Measurements from ENCODE around the gene PTPRS. TPM values are rescaled to one million over a fixed set of nuclear protein-coding genes. Genes with fewer than 3 reads are reported as not detected.

PTPRS gene
- total and polyA plus RNA-seq, 2 of the 13 experiments (the other 11 are each of a cell fraction or from before 2014, with no cell fraction given): 32.7 to 43.9 TPM

DNA sequence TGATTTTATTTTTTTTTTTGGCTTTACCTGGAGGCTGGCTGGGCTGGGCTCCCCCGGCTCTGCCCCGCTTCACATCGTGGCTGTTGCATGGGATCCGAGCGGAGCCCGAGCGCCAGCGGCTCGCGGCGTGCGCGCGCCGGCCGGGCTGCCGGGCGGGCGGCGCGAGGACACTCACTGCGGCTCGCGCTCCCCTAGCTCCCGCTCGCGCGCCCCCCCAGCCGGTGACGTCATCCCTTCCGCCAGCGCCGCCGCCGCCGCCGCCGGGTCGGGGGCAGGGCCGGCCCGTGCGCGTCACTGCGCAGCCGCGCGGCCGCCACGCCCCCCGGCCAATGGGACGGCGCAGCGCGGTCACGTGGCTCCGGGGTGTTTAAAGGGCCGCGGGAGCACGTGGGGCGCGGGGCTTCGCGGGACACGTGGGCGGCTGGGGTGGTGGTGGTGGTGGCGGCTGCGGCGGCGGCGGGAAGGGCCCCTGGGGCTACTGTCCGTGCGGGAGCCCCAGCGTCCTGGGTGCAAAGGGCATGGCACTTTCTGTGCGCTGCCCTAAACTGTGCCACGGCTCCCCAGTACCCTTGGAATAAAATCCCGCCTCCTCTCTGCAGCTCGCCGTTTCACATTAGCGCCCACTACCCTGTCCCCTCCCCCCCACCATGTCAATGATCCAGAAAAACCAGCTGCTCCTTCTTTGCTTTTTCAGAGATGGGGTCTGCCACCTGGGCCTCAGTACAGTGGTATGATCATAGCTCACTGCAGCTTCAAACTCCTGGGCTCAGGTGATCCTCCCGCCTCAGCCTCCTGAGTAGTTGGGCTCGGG lies at the start of gene PTPRS (continued):
- TF ChIP-seq, protein P1, sequence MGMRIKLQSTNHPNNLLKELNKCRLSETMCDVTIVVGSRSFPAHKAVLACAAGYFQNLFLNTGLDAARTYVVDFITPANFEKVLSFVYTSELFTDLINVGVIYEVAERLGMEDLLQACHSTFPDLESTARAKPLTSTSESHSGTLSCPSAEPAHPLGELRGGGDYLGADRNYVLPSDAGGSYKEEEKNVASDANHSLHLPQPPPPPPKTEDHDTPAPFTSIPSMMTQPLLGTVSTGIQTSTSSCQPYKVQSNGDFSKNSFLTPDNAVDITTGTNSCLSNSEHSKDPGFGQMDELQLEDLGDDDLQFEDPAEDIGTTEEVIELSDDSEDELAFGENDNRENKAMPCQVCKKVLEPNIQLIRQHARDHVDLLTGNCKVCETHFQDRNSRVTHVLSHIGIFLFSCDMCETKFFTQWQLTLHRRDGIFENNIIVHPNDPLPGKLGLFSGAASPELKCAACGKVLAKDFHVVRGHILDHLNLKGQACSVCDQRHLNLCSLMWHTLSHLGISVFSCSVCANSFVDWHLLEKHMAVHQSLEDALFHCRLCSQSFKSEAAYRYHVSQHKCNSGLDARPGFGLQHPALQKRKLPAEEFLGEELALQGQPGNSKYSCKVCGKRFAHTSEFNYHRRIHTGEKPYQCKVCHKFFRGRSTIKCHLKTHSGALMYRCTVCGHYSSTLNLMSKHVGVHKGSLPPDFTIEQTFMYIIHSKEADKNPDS (CRISPR knock-in tag; IDR thresholded peaks at IDR 0.05): 0 out of 2 replicates have a peak, but pooled peaks have one; percentile 61
- no peak for TF ChIP-seq LCORL (IDR thresholded peaks at IDR 0.05)
- peak; percentile 32; the same call in 1 of the 2 replicates for TF ChIP-seq LCORL (CRISPR knock-in tag; IDR thresholded peaks at IDR 0.05)
- TF ChIP-seq POLR2G (IDR thresholded peaks at IDR 0.05; ENCODE audit: low read depth, low read length): no peak
- no peak for TF ChIP-seq KAT7 (CRISPR knock-in tag; IDR thresholded peaks at IDR 0.05; ENCODE audit: borderline replicate concordance)
- no peak for TF ChIP-seq FIP1L1 (IDR thresholded peaks at IDR 0.05; ENCODE audit: borderline replicate concordance, insufficient read depth, low read depth, low read length)
- peak; percentile 78; the same call in 1 of the 2 replicates for TF ChIP-seq PPARG (CRISPR knock-in tag; conservative IDR thresholded peaks at IDR 0.05)
- TF ChIP-seq, protein P2, sequence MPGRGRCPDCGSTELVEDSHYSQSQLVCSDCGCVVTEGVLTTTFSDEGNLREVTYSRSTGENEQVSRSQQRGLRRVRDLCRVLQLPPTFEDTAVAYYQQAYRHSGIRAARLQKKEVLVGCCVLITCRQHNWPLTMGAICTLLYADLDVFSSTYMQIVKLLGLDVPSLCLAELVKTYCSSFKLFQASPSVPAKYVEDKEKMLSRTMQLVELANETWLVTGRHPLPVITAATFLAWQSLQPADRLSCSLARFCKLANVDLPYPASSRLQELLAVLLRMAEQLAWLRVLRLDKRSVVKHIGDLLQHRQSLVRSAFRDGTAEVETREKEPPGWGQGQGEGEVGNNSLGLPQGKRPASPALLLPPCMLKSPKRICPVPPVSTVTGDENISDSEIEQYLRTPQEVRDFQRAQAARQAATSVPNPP (CRISPR knock-in tag; IDR thresholded peaks at IDR 0.05): peak; percentile 95
- peak; percentile 97 for TF ChIP-seq ZMYM4 (CRISPR knock-in tag; IDR thresholded peaks at IDR 0.05)
- TF ChIP-seq ZKSCAN5 (CRISPR knock-in tag; IDR thresholded peaks at IDR 0.05): no peak
- peak; percentile 96 for TF ChIP-seq HOXD1 (CRISPR knock-in tag; IDR thresholded peaks at IDR 0.05)
- TF ChIP-seq, protein P3, sequence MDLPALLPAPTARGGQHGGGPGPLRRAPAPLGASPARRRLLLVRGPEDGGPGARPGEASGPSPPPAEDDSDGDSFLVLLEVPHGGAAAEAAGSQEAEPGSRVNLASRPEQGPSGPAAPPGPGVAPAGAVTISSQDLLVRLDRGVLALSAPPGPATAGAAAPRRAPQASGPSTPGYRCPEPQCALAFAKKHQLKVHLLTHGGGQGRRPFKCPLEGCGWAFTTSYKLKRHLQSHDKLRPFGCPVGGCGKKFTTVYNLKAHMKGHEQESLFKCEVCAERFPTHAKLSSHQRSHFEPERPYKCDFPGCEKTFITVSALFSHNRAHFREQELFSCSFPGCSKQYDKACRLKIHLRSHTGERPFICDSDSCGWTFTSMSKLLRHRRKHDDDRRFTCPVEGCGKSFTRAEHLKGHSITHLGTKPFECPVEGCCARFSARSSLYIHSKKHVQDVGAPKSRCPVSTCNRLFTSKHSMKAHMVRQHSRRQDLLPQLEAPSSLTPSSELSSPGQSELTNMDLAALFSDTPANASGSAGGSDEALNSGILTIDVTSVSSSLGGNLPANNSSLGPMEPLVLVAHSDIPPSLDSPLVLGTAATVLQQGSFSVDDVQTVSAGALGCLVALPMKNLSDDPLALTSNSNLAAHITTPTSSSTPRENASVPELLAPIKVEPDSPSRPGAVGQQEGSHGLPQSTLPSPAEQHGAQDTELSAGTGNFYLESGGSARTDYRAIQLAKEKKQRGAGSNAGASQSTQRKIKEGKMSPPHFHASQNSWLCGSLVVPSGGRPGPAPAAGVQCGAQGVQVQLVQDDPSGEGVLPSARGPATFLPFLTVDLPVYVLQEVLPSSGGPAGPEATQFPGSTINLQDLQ (CRISPR knock-in tag; IDR thresholded peaks at IDR 0.05): peak; percentile 97
- TF ChIP-seq PRMT3 (CRISPR knock-in tag; IDR thresholded peaks at IDR 0.05; ENCODE audit: borderline replicate concordance, low read depth): peak; percentile 99
- TF ChIP-seq, protein P4, sequence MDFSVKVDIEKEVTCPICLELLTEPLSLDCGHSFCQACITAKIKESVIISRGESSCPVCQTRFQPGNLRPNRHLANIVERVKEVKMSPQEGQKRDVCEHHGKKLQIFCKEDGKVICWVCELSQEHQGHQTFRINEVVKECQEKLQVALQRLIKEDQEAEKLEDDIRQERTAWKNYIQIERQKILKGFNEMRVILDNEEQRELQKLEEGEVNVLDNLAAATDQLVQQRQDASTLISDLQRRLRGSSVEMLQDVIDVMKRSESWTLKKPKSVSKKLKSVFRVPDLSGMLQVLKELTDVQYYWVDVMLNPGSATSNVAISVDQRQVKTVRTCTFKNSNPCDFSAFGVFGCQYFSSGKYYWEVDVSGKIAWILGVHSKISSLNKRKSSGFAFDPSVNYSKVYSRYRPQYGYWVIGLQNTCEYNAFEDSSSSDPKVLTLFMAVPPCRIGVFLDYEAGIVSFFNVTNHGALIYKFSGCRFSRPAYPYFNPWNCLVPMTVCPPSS (IDR thresholded peaks at IDR 0.05): no peak
- TF ChIP-seq TCF7 (IDR thresholded peaks at IDR 0.05; ENCODE audit: low read depth): no peak
- 0 out of 2 replicates have a peak, but pooled peaks have one; percentile 22 for TF ChIP-seq SIX1 (CRISPR knock-in tag; IDR thresholded peaks at IDR 0.05; ENCODE audit: borderline replicate concordance)
- TF ChIP-seq BCL6 (CRISPR knock-in tag; IDR thresholded peaks at IDR 0.05): peak; percentile 59; the same call in 1 of the 2 replicates
- no peak for TF ChIP-seq IKZF1 (IDR thresholded peaks at IDR 0.05)
- peak; percentile 98 for TF ChIP-seq ZSCAN12 (CRISPR knock-in tag; IDR thresholded peaks at IDR 0.05)
- TF ChIP-seq, protein P5, sequence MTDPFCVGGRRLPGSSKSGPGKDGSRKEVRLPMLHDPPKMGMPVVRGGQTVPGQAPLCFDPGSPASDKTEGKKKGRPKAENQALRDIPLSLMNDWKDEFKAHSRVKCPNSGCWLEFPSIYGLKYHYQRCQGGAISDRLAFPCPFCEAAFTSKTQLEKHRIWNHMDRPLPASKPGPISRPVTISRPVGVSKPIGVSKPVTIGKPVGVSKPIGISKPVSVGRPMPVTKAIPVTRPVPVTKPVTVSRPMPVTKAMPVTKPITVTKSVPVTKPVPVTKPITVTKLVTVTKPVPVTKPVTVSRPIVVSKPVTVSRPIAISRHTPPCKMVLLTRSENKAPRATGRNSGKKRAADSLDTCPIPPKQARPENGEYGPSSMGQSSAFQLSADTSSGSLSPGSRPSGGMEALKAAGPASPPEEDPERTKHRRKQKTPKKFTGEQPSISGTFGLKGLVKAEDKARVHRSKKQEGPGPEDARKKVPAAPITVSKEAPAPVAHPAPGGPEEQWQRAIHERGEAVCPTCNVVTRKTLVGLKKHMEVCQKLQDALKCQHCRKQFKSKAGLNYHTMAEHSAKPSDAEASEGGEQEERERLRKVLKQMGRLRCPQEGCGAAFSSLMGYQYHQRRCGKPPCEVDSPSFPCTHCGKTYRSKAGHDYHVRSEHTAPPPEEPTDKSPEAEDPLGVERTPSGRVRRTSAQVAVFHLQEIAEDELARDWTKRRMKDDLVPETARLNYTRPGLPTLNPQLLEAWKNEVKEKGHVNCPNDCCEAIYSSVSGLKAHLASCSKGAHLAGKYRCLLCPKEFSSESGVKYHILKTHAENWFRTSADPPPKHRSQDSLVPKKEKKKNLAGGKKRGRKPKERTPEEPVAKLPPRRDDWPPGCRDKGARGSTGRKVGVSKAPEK (CRISPR knock-in tag; IDR thresholded peaks at IDR 0.05; ENCODE audit: borderline replicate concordance): no peak

Data from HepG2 (cell line).